HepG2 (cell line): ENCODE data around the gene IQCC. TPM values are rescaled to one million over a fixed set of nuclear protein-coding genes. Genes with fewer than 3 reads are reported as not detected.

ENCODE experiments used
- CHCHD3 ChIP-seq: sonication (generic); formaldehyde crosslinking; IDR thresholded peaks from 2 replicates; pipeline ENCODE4 v1.8.0; 2022; ENCODE audit warnings: mild to moderate bottlenecking, missing genetic modification reagents, moderate library complexity
- FOSL1 ChIP-seq: sonication (generic); formaldehyde crosslinking; IDR thresholded peaks from 2 replicates; pipeline ENCODE4 v1.9.0; 2021; ENCODE audit warnings: missing genetic modification reagents, borderline replicate concordance
- GFI1 ChIP-seq: sonication (generic); formaldehyde crosslinking; IDR thresholded peaks from 2 replicates; pipeline ENCODE4 v1.5.0; 2020; ENCODE audit warnings: missing genetic modification reagents, mild to moderate bottlenecking, borderline replicate concordance
- GTF2F1 ChIP-seq: fragments of 150-350 bp; IDR thresholded peaks from 2 replicates; pipeline ENCODE4 v1.6.1; 2014; ENCODE audit warnings: low read length
- KLF15 ChIP-seq: sonication (generic); formaldehyde crosslinking; IDR thresholded peaks from 2 replicates; pipeline ENCODE4 v1.8.1; 2023; ENCODE audit warnings: borderline replicate concordance, mild to moderate bottlenecking, inconsistent platforms, missing genetic modification reagents, mixed read lengths
- KMT2A ChIP-seq: sonication (generic); formaldehyde crosslinking; IDR thresholded peaks from 2 replicates; pipeline ENCODE4 v1.4.0; 2020; ENCODE audit warnings: missing genetic modification reagents
- MBD4 ChIP-seq: IDR thresholded peaks from 2 replicates; pipeline ENCODE4 v1.6.1; 2012; ENCODE audit warnings: low read length, inconsistent platforms, borderline replicate concordance
- RBFOX2 ChIP-seq: fragments of 200-400 bp; formaldehyde crosslinking; IDR thresholded peaks from 2 replicates; pipeline ENCODE4 v1.6.1; 2017; ENCODE audit warnings: low read depth, mild to moderate bottlenecking, low read length
- SIX1 ChIP-seq: sonication (generic); formaldehyde crosslinking; IDR thresholded peaks from 2 replicates; pipeline ENCODE4 v1.4.0; 2020; ENCODE audit warnings: missing genetic modification reagents, borderline replicate concordance
- TBX3 ChIP-seq: fragments of 450-650 bp; IDR thresholded peaks from 2 replicates; pipeline ENCODE4 v1.6.1; 2017; ENCODE audit warnings: antibody characterized with exemption, mild to moderate bottlenecking, inconsistent platforms, borderline replicate concordance
- ZNF367 ChIP-seq: sonication (generic); formaldehyde crosslinking; IDR thresholded peaks from 2 replicates; pipeline ENCODE4 v1.4.0; 2020; ENCODE audit warnings: missing genetic modification reagents, borderline replicate concordance
- ZNF549 ChIP-seq: sonication (generic); formaldehyde crosslinking; IDR thresholded peaks from 2 replicates; pipeline ENCODE4 v1.5.0; 2020; ENCODE audit warnings: missing genetic modification reagents
- ZNF749 ChIP-seq: sonication (generic); formaldehyde crosslinking; IDR thresholded peaks from 2 replicates; pipeline ENCODE4 v1.8.0; 2022; ENCODE audit warnings: mild to moderate bottlenecking, missing genetic modification reagents, moderate library complexity, borderline replicate concordance
- polyA plus RNA-seq, 8 experiments: library from polyadenylated mRNA; depleted of rRNA in 3 of 8; stranded (reverse) in 7 of 8; unstranded in 1 of 8; fragments of >200 nt; fragmentation: Illumina TruSeq in 4 of 8; extraction: Trizol in 4 of 8; gene quantifications; 2 replicates each; pipeline versions ENCODE4 v1.2.1 to v1.2.3, GENCODE V29; 2011 to 2016; ENCODE audit warnings: low read depth in 4 of 8, missing spikeins in 1 of 8, mixed read lengths in 1 of 8; ENCODE audit not compliant: insufficient read depth in 1 of 8
- total RNA-seq, 5 experiments: library from RNA; depleted of rRNA; stranded (reverse); fragments of >200 nt; fragmentation: Illumina TruSeq; extraction: Trizol; gene quantifications; 2 replicates each; pipeline ENCODE4 v1.2.3, GENCODE V29; 2016; ENCODE audit warnings: low read depth in 1 of 5
- TF ChIP-seq, protein P1 (sequence below): IDR thresholded peaks from 2 replicates; pipeline ENCODE4 v1.6.1; 2016
- TF ChIP-seq, protein P2 (sequence below): sonication (generic); formaldehyde crosslinking; IDR thresholded peaks from 2 replicates; pipeline ENCODE4 v1.5.1; 2020; ENCODE audit warnings: missing genetic modification reagents, mild to moderate bottlenecking, borderline replicate concordance
- TF ChIP-seq, protein P3 (sequence below): sonication (generic); formaldehyde crosslinking; IDR thresholded peaks from 2 replicates; pipeline ENCODE4 v1.4.0; 2020; ENCODE audit warnings: mild to moderate bottlenecking, missing genetic modification reagents
- TF ChIP-seq, protein P4 (sequence below): sonication (generic); formaldehyde crosslinking; IDR thresholded peaks from 2 replicates; pipeline ENCODE4 v1.9.0; 2022; ENCODE audit warnings: low read depth, missing genetic modification reagents

Gene IQCC
- total and polyA plus RNA-seq, 2 of the 13 experiments (the other 11 are each of a cell fraction or from before 2014, with no cell fraction given): 1.7 to 3.0 TPM

DNA sequence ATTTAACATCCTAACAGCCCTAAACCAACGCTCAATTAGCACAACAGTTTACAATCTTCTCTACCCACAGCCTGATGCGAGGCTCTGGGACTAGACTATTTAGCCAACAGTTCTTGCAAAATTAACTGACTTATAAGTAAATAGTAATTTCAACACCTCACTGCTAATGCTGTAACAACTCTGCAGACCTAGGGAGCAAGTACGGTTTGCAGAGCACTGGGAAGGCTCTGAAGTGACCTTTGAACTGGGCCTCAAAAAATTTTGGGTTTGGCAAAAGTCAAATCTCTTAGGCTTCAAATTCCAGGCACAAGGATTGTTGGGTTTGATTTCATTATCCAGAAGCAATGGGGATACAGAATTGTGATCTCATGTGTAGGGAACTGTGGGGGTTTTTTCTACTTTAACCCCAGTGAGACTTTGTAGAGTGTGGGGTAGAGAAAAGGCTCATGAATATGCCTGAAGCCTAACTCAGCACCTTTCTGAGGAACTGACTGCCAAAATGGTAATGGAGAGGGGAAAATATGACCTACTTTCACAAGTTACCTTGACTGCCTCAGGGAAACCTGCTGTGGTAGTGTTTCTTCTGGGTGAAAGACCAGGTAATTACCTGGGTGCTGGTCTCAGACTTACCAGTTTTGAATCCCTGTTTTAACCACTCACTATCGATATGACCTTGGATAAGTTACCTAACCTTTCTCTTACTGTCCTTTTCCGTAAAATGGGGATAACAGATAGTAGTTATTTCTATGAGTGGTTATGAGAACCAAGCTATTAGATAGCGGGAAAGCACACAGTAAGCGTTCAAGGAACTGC, 26.9 kb upstream of the IQCC start (continued):
- TF ChIP-seq RBFOX2 (no peak), KLF15 (CRISPR knock-in tag) (no peak), ZNF749 (CRISPR knock-in tag) (no peak), TBX3 (peak; percentile 72; the same call in 1 of the 2 replicates), GTF2F1 (no peak), FOSL1 (no peak), SIX1 (peak; percentile 25; the same call in 1 of the 2 replicates), GFI1 (CRISPR knock-in tag) (no peak), MBD4 (no peak), ZNF549 (CRISPR knock-in tag) (no peak), KMT2A (CRISPR knock-in tag) (no peak), ZNF367 (CRISPR knock-in tag) (no peak), CHCHD3 (no peak)
- TF ChIP-seq, protein P1, sequence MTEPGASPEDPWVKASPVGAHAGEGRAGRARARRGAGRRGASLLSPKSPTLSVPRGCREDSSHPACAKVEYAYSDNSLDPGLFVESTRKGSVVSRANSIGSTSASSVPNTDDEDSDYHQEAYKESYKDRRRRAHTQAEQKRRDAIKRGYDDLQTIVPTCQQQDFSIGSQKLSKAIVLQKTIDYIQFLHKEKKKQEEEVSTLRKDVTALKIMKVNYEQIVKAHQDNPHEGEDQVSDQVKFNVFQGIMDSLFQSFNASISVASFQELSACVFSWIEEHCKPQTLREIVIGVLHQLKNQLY (CRISPR knock-in tag): no peak
- TF ChIP-seq, protein P2, sequence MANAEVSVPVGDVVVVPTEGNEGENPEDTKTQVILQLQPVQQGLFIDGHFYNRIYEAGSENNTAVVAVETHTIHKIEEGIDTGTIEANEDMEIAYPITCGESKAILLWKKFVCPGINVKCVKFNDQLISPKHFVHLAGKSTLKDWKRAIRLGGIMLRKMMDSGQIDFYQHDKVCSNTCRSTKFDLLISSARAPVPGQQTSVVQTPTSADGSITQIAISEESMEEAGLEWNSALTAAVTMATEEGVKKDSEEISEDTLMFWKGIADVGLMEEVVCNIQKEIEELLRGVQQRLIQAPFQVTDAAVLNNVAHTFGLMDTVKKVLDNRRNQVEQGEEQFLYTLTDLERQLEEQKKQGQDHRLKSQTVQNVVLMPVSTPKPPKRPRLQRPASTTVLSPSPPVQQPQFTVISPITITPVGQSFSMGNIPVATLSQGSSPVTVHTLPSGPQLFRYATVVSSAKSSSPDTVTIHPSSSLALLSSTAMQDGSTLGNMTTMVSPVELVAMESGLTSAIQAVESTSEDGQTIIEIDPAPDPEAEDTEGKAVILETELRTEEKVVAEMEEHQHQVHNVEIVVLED: no peak
- TF ChIP-seq, protein P3, sequence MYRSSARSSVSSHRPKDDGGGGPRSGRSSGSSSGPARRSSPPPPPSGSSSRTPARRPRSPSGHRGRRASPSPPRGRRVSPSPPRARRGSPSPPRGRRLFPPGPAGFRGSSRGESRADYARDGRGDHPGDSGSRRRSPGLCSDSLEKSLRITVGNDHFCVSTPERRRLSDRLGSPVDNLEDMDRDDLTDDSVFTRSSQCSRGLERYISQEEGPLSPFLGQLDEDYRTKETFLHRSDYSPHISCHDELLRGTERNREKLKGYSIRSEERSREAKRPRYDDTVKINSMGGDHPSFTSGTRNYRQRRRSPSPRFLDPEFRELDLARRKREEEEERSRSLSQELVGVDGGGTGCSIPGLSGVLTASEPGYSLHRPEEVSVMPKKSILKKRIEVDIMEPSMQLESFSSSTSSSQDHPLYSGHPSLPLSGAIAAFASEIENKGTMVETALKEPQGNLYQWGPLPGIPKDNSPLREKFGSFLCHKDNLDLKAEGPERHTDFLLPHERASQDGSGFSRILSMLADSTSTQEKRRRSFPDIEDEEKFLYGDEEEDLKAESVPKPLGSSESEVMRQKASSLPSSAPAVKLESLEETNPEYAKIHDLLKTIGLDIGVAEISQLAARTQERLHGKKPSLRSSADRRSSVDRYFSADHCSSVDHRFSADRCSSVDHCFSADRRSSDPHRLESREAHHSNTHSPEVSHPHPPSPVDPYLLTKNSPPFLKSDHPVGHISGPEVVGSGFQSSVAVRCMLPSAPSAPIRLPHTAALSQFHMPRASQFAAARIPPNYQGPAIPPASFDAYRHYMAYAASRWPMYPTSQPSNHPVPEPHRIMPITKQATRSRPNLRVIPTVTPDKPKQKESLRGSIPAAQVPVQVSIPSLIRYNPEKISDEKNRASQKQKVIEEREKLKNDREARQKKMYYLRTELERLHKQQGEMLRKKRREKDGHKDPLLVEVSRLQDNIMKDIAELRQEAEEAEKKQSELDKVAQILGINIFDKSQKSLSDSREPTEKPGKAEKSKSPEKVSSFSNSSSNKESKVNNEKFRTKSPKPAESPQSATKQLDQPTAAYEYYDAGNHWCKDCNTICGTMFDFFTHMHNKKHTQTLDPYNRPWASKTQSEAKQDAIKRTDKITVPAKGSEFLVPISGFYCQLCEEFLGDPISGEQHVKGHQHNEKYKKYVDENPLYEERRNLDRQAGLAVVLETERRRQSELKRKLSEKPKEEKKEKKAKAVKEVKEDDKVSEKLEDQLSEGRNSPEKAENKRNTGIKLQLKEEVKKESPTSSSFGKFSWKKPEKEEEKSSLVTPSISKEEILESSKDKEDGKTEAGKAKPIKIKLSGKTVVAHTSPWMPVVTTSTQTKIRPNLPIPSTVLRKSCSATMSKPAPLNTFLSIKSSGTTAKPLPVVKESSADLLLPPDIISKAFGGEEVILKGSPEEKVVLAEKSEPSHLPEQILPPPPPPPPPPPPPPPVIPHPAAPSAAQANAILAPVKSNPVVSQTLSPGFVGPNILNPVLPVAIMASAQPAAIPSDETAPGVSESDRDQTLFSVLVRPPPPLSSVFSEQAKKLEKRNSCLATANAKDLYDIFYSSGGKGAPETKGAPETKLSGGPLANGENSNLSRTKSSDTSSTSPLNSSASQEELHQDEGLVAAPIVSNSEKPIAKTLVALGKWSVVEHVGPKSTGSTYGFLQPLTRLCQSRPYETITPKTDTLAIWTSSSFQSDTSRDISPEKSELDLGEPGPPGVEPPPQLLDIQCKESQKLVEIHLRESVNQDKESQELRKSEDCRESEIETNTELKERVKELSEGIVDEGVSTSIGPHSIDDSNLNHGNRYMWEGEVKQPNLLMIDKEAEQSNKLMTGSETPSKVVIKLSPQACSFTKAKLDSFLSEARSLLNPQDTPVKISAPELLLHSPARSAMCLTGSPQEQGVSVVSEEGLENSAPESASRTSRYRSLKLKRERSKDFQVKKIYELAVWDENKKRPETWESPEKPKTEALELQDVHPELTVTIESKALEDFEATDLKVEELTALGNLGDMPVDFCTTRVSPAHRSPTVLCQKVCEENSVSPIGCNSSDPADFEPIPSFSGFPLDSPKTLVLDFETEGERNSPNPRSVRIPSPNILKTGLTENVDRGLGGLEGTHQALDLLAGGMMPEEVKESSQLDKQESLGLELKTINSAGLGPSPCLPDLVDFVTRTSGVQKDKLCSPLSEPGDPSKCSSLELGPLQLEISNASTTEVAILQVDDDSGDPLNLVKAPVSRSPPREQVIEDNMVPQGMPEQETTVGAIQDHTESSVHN (CRISPR knock-in tag): no peak
- TF ChIP-seq, protein P4, sequence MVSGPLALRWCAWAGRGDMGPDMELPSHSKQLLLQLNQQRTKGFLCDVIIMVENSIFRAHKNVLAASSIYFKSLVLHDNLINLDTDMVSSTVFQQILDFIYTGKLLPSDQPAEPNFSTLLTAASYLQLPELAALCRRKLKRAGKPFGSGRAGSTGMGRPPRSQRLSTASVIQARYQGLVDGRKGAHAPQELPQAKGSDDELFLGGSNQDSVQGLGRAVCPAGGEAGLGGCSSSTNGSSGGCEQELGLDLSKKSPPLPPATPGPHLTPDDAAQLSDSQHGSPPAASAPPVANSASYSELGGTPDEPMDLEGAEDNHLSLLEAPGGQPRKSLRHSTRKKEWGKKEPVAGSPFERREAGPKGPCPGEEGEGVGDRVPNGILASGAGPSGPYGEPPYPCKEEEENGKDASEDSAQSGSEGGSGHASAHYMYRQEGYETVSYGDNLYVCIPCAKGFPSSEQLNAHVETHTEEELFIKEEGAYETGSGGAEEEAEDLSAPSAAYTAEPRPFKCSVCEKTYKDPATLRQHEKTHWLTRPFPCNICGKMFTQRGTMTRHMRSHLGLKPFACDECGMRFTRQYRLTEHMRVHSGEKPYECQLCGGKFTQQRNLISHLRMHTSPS: no peak
